Measurements from ENCODE around the gene COL10A1.

The COL10A1 gene

DNA sequence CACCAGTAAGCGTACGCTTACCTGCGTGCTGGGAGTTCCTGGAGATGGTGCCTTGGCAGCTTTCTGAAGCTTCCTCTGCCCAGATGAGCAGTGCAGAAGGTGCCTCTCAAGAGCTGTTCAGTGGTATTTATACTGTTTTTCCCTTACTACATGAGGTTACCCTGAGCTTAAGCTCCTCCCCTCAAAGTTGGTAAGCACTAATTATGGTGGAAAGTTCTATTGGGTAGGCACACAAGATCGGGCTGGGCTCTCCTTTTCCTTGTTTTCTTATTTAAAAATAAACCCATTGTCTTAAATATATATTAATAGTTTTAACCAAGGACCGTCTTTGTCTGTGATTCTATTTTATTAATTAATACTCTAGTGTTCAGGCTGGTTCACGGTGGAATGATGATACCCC lies at the start of gene COL10A1:
TSS of gene COL10A1 (minus strand) at position 101 of the 400 bp plus-strand sequence. CDS start 640 bp downstream, outside the sequence.
- DNase-seq = no peak

DNA sequence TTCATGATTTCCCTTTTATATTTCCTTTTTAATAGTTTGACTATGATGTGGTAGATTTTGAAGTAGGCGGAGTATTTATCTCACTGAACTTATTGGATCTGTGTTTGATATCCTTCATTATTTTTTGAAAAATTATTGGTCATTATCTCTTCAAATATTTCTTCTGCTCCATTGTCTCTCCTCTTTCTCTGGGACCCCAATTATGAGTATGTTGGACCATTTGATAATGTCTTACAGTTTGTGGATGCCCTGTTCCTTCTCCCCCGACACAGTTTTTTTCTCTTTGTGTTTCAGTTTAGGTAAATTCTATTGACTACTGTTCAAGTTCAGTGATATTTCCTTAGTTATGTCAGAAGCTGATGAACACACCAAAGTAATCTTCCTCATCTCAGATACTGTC lies 49.4 kb upstream of the COL10A1 start:
- DNase-seq = no peak

DNA sequence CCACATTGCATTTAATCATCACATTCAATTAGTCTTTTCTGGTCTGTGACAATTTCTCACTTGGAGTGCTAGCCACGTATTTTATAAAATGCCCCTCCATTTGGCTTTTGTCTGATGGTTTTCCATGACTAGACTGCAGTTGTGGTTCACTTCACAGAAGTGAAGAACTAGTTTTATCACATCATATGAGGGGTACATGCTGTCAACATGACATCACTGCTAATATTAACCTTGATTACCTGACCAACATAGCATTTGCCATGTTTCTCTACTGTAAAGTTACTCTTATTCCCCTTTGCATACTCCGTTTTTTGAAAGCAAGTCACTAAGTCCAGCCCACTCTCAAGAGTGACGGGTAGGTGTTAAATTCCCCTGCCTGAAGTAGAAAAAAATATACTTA lies 48.0 kb upstream of the COL10A1 start:
- no peak for DNase-seq

DNA sequence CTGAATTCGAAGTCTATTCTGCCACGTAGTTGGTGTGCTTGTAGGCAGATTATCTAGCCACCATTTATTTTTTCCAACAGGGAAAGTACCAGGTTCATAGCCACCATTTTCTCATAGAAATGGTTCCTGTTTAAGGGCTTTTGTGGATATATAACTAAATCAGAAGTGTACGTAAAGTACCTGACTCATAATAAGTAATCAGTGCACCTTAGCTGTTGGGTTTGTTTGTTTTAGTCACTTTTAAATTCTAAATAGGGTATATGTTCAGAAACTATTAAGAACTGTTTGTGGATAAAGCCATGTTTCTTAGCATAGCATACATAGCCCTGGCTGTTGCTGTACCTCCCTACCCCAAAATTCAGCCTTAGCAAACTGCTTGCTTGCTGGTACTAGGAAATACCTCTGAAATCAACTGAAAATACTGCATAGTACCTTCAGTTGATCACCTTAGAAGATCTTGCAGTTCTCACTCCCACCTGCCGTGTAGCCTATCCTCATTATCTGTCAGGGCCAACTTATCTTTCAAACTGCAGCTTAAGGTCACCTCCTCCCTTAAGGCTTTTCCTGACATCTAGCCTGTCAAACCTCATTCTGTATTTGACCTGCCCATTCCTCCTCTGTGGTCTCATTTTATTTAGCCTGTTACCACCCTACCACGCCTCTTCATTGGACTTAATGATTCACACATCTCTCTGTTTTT lies 44.6 kb upstream of the COL10A1 start:
- no peak for DNase-seq

DNA sequence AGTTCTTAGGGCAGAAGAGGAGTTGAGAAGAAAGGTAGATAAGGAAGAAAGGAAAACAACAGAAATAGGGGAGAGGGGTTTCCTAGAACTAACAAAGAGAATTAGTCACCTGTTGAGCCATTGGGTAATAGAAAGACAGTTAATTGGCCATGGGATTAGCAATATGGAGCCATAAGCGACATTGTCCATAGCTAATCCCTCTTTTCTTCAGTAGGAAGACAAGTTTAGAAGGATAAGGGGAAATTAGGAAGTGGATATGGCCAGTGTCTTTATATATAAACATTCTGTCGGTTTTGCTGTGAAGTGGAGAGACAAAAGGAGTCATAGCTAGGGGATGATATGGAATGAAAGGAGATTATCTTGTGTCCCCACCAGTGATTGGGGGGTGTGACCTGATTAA lies 43.9 kb upstream of the COL10A1 start:
- DNase-seq = no peak

DNA sequence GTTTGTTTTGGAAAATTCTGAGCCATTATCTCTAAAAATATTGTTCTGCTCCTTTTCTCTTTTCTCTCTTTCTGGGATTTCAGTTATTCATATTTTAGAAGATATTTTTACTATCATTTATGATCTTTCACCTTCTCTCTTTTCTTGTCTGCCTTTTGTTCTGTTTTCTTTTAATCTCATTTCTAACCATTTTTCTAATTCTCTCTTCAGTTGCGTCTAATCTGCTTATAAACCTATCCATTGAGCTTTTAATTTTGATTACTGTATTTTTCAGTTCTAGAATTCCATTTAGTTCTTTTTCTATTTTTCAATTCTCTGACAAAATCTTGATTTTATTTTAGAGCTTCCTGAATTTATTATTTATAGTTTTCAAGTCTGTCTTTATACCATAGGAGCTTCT lies 42.2 kb upstream of the COL10A1 start:
- no peak for DNase-seq

DNA sequence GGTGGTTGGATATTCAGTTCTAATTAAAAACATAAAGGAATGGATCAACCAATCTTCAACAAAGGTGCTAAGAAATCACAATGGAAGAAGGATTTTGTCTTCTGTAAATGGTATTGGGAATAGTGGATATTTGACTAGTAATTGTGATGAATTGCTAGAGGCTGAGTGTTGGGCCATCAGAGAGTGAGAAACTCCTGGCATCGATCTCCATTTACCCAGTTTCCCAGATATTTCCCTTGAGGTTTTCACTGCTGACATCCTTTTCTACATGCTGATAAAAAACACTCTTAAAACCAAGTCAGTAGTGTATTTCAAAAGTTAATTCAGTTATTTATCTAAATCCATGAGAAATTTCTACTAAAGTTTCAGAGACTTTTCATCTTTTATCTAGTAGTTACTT lies 40.4 kb upstream of the COL10A1 start:
- no peak for DNase-seq

DNA sequence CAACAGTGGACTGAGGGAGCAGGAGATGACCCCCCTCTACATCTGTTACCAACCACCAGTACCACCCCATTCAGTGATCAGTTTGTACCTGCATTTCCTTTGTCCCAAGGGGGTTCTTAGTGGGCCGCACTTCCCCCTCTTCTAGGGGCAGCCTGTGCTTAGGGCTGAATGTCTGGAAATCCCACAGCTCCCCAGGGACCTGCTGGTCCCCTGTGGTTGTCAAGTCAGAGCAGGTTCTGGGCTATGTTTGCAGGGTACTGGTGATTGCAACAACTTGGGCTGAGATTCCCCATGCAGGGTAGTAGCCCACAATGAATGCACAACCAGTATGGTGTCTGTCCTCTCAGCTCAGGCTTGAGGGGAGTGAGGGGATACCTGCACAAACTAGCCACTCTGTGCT lies 39.7 kb upstream of the COL10A1 start:
- no peak for DNase-seq

DNA sequence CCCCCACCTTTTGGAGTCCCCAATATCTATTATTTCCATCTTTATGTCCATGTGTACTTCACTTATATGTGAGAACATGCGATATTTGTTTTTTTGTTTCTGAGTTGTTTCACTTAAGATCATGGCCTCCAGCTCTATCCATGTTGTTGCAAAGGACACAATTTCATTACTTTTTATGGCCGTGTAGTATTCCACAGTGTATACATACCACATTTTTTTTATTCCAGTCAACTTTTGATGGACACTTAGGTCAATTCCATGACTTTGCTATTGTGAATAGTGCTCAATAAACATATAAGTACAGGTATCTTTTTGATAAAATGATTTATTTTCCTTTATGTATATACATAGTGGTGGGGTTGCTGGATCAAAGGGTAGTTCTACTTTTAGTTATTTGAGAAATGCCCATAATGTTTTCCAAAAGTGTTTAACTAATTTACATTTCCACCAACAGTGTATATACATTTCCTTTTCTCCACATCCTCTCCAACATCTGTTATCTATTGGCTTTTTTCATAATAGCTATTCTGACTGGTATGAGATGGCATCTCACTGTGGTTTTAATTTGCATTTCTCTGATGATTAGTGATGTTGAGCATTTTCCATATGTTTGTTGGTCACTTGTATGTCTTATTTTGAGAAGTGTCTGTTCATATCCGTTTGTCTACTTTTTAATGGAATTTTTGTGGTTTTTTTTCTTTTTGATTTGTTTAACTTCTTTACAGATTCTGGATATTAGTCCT lies 34.0 kb upstream of the COL10A1 start:
- DNase-seq = no peak

DNA sequence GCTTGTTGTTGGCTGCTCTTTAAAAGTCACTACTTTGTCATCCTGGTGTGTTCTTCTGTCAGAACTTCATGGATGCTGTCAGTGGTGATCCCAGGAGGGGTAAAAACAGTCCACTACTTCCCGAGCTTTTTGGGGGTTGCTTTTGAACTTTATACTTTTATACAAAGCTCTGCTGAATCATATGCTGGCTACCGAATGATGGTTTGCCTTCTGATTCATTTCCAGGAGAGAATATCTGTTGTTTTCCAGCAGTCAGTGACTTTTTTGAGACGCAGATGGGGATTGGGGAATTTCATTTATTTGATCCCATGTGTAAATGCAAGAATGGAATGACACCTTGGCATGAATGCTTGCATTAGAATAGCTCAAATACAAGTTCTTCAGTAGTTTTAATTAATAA lies 32.7 kb upstream of the COL10A1 start:
- no peak for DNase-seq

DNA sequence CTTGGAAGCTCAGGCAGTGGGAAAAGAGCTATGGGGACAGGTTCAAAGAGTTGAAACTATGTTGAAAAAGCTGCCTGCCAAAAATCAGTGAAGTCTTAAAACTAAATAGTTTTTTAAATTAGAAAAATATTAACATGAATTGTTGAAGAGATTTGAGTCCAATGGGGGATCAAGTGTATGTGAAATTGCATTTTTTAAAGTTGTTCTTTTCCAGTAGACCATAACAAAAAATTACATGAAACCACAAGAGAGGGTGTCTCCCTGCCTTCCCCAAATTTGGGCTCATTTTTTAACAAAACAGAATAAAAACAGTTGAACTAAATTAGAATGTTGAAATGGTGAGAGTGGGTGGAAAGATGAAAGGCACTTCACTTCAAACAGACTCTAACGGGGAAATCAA lies 31.5 kb upstream of the COL10A1 start:
- no peak for DNase-seq

DNA sequence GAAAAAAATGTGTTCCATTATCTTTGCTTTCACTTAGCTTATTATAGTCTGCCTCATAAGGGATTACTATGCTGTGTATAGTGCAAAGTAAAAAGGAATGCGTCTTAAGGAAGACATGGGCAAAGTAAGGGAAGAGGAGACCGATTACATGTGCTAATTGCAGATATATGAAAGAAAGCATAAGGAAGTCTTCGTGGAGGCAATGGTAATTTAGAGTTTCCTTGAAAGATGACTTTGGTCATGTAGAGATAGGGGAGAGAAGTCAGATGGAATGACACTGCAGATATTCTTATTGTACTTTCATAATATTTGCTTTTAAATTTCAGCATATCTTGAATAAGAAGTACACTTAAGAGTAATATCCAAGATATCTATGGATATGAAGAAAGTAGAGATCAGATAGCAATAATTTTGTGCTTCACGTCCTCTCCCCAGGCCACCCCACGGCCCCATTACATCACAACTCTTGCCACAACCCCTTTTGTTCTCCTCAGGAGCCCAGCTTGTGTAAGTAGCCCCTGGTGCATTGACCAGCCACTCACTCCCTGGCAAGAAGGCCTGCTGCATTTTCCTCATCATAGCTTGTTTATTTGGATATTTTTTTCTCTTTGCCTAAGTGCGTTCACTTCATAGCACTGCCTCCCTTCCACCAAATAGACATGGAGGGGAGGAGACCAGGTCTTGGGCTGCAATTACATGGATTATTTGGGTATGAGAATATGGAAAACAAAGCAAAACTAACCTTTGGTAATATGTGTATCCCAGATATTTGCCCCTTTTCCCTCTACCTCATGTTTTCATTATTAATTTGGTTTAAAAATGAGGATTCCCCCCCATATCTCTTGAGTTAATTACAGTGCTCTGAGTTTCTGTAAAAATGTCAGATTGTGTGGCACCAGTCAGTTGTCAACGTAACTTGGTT lies 30.7 kb upstream of the COL10A1 start:
- DNase-seq = no peak

DNA sequence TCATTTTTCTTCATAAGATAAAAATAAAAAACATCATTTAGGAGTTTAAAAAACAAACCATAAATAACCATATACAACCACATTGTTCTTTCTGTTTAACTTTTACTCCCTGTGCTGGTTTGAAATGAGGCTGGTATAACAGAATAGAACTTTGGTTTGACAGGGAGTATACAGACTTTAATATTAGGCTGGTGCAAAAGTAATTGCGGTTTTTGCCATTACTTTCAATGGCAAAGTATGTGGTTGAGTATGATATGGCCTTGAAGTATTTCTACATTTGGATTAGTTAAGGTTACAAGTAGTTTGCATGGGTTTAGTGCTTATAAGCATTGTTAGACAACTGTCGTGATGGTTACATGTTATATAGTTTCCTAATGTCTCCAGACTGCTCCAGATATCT lies 29.0 kb upstream of the COL10A1 start:
- DNase-seq = no peak

DNA sequence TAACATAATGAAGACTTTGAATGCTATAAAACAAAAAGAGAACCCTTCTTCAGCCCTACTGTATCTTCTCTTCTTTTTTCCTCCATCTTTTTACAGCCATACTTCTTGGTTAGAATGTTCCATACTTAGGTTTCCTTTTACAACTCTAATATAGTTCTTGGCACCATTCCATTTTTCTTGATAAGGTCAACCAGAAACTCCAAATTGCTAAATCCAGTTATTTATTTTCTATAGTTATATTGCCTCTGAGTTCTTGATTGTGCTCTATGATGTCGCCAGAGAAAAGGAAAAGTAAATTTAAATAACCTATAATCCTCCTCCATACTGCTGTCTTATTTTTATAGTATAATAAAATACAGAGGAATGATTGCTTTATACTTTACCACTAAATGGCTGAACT lies 26.7 kb upstream of the COL10A1 start:
- no peak for DNase-seq

DNA sequence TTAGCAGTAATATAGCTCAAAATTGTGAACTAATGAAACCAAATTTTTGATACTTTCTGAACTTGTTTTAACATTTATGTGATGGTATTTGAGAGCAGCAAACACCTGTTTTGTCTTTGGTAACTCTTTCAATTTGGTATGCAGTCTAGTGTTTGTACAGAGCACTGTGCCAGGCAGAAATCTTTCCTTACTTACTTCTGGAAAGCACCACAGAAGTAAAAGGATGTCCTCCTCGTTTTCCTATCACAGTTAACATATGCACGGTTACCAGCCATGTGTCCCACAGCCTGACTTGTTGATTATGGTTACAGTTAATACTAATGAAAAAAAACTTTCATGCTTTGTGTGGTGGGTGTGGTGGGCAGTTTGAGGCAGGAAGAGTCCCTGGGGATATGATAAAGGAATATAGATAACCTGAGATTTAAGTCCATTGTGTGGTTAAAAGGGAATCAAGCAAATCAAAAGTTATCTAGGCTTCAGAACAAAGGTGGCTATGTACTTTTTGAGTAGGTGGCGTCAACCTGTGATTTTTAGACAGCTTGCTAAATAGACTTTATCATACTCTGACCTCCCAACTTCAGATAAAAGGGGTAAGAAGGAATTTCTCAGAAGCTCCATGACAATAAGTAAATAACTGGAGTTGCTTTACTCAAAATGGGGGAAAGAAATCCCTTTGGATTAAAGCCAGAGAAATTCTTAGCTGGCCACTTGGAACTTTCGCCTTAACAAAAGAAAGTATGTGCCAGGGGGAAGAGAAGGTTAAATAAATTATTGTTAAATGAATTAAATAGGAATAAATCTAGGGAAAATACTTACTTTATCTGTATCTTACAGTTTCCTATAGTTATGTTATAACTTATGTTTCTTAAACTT lies 20.1 kb upstream of the COL10A1 start:
- DNase-seq = no peak

DNA sequence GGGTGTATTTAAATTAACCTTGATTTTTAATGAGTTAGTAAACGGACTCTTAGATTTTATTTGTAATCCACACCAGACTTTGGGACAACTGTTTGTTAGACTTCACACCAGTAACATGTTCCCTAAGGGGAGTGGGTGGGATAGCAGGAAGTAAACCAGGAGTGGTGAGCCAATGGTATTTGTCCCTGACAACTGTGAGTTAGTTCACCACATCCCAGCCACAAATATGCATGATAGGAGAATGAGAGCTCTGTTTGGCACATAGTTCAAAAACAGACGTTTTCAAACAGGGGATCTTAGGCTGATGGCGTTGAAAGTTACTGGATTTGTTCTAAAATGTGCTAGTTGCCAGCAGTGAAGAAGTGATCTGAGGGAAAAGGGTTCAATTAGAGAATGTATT lies 18.7 kb upstream of the COL10A1 start:
- DNase-seq = no peak

DNA sequence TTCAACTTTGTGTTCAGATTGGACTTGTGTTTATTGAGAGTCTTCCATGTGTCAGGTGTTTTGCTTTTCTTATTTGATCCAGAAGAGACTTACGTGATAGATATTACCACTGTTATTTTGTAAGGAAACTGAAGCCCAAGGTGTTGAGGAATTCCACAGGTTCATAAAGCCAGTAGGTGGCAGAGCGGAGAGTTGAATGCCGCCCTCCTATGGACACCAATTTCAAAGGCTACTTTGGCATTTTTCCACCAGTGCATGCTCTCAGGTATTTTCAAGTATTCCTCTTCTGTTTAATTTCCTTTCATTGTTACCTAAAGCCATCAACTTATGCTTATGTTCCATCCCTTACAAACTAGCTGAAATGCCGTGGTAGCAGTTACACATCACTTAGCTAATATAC lies 14.0 kb upstream of the COL10A1 start:
- DNase-seq = no peak

DNA sequence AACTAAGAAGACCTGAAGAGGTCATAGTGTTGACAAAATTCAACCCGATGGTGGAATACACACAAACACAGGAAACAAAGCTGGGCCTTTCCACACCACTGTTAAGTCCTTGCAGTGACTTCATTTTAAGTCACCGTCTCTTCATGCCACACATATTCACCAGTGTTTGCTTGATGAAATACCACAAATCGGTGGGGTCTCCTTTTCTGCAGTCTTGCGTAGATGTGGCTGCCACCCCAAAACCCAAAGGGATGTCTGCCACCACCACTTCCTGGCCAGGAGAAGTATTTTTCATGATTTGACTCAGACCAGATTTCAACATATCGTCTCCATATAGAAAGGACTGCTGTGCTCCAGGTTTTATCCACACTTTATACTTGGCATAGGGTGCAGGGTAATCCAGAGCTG lies 11.0 kb upstream of the COL10A1 start:
- DNase-seq = no peak

DNA sequence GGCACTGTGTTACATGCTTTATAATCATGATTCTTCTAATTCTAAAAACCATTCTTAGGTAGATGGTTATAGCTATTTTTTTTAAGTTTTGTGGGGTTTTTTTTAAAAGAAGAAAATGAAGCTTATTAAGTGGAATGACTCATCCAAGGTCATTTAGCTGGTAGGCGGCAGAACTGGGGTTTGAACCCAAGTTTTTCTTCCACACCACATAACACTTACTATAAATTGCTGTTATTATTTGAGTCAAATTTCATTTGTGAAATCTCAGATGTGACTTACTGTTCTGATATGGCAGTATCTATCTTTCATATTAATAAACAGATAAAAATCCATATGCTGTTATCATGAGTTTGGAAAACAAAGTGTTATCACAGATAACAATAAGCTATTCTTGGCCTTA lies 10.4 kb upstream of the COL10A1 start:
- DNase-seq = no peak

DNA sequence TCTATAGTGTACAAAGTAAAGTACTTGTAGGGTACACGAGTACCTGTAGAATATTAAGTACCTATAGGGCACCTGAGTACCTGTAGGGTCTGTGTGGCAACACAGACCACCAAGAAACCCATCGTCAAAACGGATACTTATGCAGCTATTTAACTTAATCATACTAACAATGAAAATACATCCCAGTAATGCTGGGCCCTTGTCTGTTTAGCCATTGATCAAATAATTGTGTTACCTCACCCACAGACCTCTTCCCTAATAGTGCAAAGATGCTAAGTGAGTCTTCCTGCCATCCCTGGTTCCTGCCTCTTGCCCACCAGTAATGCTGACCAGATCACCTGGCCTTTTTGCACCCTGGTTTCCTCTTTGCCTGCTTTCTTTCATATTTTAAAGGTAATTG lies 7.5 kb upstream of the COL10A1 start:
- no peak for DNase-seq

DNA sequence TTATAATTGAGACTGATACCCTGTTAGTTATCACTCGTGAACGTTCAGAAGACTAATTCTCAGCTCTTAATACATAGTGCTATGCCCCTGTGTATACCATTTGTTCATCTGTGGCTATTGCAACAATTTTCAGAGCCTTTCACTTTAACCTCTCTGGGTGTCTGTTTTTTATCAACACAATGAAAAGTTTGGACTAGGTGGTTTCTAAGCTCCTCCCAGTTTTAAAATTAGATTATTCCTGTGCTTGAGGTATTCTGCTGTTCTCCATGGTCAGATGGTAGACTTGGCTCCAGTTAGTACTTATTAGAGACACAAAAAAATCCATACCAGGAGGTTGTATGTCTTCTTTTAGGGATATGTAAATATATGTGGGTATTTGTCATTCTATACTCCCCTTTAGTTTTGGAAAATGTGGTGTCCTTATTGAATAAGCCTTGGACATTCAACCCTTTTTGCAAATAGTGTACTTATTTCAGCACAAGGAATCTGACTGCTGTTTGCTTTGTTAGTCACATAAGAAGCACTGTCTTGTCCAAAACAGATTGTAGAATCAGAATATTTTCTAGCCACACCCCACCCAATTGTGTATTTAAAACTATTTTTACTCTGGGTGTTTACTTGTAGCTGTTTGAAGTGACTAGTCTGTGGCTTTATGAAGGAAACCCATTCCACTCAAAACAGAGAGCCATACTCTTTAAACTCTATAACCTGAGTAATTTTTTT lies 2.0 kb upstream of the COL10A1 start:
- DNase-seq = no peak

DNA sequence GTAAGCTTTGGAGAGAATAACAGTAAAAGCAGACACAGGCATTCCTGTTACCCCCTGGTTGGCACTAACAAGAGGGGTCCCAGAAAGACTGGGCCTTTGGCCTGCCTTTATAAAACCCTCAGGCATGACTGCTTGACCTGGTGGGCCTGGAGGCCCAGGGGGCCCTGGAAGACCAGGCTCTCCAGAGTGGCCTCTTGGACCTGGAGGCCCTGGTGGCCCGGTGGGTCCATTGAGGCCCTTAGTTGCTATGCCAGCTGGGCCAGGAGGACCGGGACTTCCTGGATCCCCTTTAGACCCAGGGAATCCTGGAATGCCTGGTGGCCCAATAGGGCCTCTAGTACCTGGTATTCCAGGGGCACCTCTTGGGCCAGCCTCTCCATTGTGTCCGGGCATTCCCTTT lies 5.5 kb downstream of the COL10A1 start:
- no peak for DNase-seq
